K562 (cell line): ENCODE data around the gene EPB41L4A. TPM values are rescaled to one million over a fixed set of nuclear protein-coding genes. Genes with fewer than 3 reads are reported as not detected.

Experiments
- BRF2 ChIP-seq: IDR thresholded peaks from 3 replicates; pipeline ENCODE4 v1.6.1; 2011; ENCODE audit warnings: borderline replicate concordance, mild to moderate bottlenecking; ENCODE audit not compliant: insufficient read length, insufficient read depth
- CBX8 ChIP-seq: fragments of 200-600 bp; sonication (generic); IDR thresholded peaks from 2 replicates; pipeline ENCODE4 v1.6.1; 2012; ENCODE audit warnings: borderline replicate concordance, mixed run types, low read depth, mild to moderate bottlenecking, moderate library complexity, mixed read lengths, low read length, control low read depth, inconsistent platforms; ENCODE audit not compliant: poor library complexity, severe bottlenecking; ENCODE audit errors: extremely low read depth
- CEBPZ ChIP-seq: fragments of 150-350 bp; IDR thresholded peaks from 2 replicates; pipeline ENCODE4 v1.6.1; 2014; ENCODE audit warnings: low read depth, mild to moderate bottlenecking, low read length, borderline replicate concordance
- MEIS2 ChIP-seq: fragments of 450-650 bp; IDR thresholded peaks from 2 replicates; pipeline ENCODE4 v1.6.1; 2014; ENCODE audit warnings: mild to moderate bottlenecking; ENCODE audit not compliant: partially characterized antibody
- MYNN ChIP-seq, 2 experiments: sonication (generic); formaldehyde crosslinking in 1 of 2; IDR thresholded peaks; 2 replicates each; pipeline versions ENCODE4 v1.5.0 to v1.6.1; 2016 to 2020; ENCODE audit warnings: antibody characterized with exemption in 1 of 2, missing genetic modification reagents in 1 of 2
- RFX1 ChIP-seq: fragments of 450-650 bp; IDR thresholded peaks from 2 replicates; pipeline ENCODE4 v1.6.1; 2016; ENCODE audit warnings: mild to moderate bottlenecking, moderate library complexity
- SREBF2 ChIP-seq: sonication (generic); formaldehyde crosslinking; IDR thresholded peaks from 2 replicates; pipeline ENCODE4 v1.4.0; 2020; ENCODE audit warnings: mild to moderate bottlenecking, missing genetic modification reagents
- STAG1 ChIP-seq: sonication (generic); formaldehyde crosslinking; IDR thresholded peaks from 2 replicates; pipeline ENCODE4 v1.5.0; 2020; ENCODE audit warnings: missing genetic modification reagents, borderline replicate concordance
- ZBTB26 ChIP-seq: fragments of 450-650 bp; formaldehyde crosslinking; IDR thresholded peaks from 2 replicates; pipeline ENCODE4 v1.4.0; 2022; ENCODE audit warnings: missing genetic modification characterization
- ZBTB5 ChIP-seq: fragments of 450-650 bp; IDR thresholded peaks from 2 replicates; pipeline ENCODE4 v1.6.1; 2017; ENCODE audit warnings: antibody characterized with exemption
- polyA plus RNA-seq, 8 experiments: library from polyadenylated mRNA; depleted of rRNA in 4 of 8; stranded (reverse) in 5 of 8; unstranded in 3 of 8; fragments of >200 nt; fragmentation: Nextera tagmentation in 2 of 8; fragmentation: Illumina TruSeq in 1 of 8; extraction: Ambion mirVana in 2 of 8; extraction: Trizol in 1 of 8; gene quantifications; 2 replicates each; pipeline versions ENCODE4 v1.2.1 to v1.2.3, GENCODE V29; 2011 to 2014; ENCODE audit warnings: inconsistent platforms in 1 of 8, missing spikeins in 1 of 8
- total RNA-seq, 7 experiments: library from RNA; depleted of rRNA in 6 of 7; stranded (reverse); fragments of >200 nt in 6 of 7; fragmentation: Illumina TruSeq in 2 of 7; extraction: Trizol in 2 of 7; gene quantifications; 2 replicates each; pipeline versions ENCODE4 v1.2.1 to v1.2.3, GENCODE V29; 2011 to 2021; ENCODE audit warnings: low replicate concordance in 1 of 7

Gene EPB41L4A
- total and polyA plus RNA-seq, 9 of the 15 experiments (the other 6 are each of a cell fraction or from before 2014, with no cell fraction given) = 0.04 to 0.35 (median 0.12) TPM; not detected in 3

GRCh38 chr5:112183103-112183711, 235.9 kb downstream of the EPB41L4A start (continued):
- TF ChIP-seq ZBTB26 = no peak
- no peak for TF ChIP-seq MYNN (IDR thresholded peaks at IDR 0.05)
- no peak for TF ChIP-seq MYNN (CRISPR knock-in tag; IDR thresholded peaks at IDR 0.05)
- peak; percentile 56 for TF ChIP-seq MEIS2
- no peak for TF ChIP-seq BRF2
- no peak for TF ChIP-seq CBX8
- TF ChIP-seq ZBTB5 = no peak
- TF ChIP-seq SREBF2 (CRISPR knock-in tag) = no peak
- peak; percentile 89 for TF ChIP-seq RFX1
- no peak for TF ChIP-seq STAG1 (CRISPR knock-in tag)
- no peak for TF ChIP-seq CEBPZ
